ENCODE results near the gene KCNG2. TPM values are rescaled to one million over a fixed set of nuclear protein-coding genes. Genes with fewer than 3 reads are reported as not detected.

KCNG2 gene
- total RNA-seq, 1 donor from 2014 or later, result 0.51 TPM

GRCh38 chr18:79768745-79769144 lies 29.0 kb upstream of the KCNG2 start:
- no peak for DNase-seq (ENCODE audit: low spot score)

GRCh38 chr18:79769698-79770500 lies 27.8 kb upstream of the KCNG2 start:
- DNase-seq (ENCODE audit: low spot score), result peak; percentile 81

- peak; percentile 82 for DNase-seq (ENCODE audit: low spot score)
Observed at GRCh38 chr18:79770501-79770815, 27.3 kb upstream of the KCNG2 start.

DNA sequence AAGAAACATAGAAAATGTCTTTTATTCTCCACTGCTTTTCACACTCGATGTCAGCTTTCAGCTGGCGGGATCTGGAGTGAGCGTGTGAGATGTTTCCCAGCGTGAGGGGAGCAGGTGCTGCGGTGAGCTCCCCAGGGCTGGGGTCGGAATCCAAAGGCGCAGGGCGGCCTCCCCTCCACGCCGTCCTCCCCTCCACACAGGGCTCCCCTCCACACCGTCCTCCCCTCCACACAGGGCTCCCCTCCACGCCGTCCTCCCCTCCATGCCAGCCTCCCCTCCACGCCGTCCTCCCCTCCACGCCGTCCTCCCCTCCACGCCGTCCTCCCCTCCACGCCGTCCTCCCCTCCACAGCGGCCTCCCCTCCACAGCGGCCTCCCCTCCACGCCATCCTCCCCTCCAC lies 26.9 kb upstream of the KCNG2 start:
- no peak for DNase-seq (ENCODE audit: low spot score)

DNA sequence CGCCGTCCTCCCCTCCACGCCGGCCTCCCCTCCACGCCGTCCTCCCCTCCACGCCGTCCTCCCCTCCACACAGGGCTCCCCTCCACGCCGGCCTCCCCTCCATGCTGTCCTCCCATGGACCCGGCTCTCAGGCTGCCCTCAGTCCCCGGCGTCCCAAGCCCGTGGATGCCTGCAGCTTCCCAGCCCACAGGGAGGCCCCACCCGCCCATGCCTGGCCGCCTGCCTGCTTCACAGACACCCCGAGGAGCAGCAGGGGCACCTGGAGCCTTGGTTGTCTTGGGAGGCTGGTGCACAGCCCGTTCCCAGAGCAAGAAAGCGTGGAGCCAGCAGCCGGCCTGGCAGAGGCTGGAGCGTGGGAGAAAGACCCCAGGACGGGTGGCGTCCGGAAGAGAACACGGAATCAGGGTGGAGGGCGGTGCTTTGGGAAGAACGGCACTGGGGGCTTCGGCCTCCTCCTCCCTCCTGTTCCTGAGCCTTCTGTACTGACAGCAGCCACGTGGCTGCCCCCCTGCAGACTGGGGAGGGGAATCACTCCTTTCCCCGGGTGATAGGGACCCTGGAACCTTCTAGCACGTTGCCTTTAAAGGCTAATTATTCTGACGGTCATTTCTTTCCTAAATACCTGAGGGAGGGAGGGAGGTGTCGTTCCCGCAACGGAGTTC lies 26.2 kb upstream of the KCNG2 start:
- DNase-seq (ENCODE audit: low spot score), result peak; percentile 74

DNA sequence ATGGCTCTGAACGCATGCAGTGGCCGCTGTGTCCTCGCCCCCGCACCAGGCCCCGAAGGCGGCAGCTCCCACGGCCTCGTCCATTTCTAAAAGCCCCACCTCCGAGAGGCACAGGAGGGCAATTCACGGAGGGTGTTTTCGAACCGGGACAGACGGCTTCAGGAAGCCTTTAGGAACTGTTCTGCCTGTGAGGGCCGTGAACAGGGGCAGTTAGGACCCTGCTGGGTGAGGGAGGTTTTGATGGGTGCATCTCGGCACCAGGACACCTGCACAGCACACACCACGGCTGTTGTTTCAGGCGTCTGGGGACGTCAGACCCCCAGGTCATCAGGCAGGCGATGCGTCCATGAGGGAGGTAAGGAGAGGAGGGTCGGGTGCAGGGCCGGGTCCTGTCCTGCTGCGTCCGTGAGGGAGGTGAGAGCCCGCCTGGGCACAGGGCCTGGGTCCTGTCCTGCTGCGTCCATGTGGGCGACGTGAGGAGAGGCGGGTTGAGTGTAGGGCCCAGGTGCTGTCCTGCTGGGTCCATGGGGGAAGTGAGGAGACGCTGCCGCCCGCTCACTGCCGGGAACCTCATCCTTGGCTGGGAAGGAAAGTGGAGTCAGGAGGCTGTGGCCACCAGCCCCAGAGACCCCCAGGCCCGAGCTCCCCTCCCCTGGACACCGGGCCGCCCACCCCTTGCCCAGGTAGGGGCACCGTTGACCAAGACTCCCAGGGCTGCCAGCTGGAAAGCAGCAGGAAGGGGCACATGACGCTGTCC lies 25.5 kb upstream of the KCNG2 start:
- DNase-seq (ENCODE audit: low spot score), result peak; percentile 84

DNA sequence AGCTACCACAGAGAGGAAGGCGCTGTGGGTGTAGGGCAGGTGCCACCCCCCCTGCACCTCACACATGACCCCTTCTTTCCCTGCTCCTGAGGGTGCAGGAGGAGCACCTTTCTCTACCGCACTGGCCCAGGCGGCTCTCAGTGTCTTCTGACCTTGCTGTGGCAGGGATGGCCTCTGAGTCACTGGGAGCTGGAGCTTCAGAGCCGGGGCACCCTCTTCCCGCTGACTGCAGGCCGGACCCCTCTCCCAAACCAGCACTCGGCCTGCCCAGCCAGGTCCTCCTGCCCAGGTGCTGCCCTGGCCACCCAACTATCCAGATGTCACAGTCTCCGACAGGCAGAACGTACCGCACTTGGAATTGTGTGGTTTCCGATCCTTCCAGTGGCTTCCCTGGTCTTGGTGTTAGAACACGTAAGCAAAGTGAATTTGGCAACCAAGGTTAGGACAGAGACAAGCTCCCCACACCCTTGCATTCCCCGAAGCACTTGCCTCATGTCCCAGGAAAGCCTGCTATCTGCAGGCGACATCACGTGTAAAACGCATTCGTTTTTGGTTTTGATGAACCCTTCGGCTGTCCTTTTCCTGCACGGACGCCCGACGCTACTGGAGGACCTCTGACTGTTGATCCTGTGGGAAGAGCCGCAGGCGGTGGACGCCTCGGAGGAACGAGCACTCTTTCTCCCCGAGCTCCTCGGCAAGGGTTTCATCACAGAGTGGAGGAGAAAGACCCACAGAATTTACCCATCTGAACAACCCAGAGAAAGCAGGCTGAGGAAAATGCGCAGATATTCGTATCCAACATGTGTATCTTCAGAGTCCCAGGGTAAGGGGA lies 24.7 kb upstream of the KCNG2 start:
- DNase-seq (ENCODE audit: low spot score), result peak; percentile 73

DNA sequence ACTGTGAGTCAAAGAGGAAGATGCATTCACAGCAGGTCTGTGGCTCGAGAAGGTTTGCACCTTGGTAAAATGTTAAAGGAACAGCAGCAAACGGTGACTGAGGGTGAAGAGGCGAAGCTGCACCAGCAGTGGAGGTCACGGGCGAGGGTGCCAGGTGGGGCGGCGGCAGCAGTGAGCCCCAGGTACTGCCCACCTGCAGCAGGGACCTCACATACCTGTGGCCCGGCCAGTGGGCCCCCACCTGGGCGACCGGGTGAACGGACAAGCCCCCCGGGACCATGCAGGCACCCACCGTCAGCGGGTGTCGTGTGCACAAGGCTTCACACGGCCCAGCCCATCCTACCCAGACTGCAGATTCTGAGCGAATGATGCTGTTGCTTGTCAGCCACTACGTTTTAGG lies 23.6 kb upstream of the KCNG2 start:
- DNase-seq (ENCODE audit: low spot score), result peak; percentile 64

GRCh38 chr18:79775441-79776221 lies 22.1 kb upstream of the KCNG2 start:
- DNase-seq (ENCODE audit: low spot score), result no peak

GRCh38 chr18:79776674-79777073 lies 21.1 kb upstream of the KCNG2 start:
- DNase-seq (ENCODE audit: low spot score), result no peak

DNA sequence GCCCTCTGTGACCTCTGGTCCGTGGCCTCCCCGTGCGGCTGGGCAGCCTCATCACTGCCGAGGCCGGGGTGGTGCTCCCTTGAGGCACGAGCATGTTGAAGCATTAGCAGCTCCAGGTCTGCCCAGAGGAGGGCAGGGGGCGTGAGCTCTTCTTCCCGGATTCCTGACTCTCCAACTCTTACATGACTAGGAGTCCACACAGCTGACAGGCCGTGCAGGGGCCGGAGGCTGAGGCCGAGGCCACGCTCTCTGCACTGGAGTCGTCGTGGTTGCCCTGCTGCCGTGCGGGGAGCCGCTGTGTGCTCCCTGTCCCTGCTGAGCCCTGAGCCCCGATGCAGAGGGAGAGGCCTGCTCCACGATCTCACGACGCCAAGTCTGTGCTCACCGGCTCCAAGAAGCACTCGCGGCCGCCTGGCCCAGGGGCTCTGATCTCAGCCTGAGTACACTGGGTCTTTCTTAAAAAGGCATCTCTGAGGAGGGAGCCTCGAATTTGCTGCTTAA lies 19.4 kb upstream of the KCNG2 start:
- DNase-seq (ENCODE audit: low spot score), result peak; percentile 75

- DNase-seq (ENCODE audit: low spot score), result peak; percentile 80
Observed at GRCh38 chr18:79779021-79779699, 18.6 kb upstream of the KCNG2 start.

GRCh38 chr18:79779700-79780190 lies 18.0 kb upstream of the KCNG2 start:
- peak; percentile 71 for DNase-seq (ENCODE audit: low spot score)

DNA sequence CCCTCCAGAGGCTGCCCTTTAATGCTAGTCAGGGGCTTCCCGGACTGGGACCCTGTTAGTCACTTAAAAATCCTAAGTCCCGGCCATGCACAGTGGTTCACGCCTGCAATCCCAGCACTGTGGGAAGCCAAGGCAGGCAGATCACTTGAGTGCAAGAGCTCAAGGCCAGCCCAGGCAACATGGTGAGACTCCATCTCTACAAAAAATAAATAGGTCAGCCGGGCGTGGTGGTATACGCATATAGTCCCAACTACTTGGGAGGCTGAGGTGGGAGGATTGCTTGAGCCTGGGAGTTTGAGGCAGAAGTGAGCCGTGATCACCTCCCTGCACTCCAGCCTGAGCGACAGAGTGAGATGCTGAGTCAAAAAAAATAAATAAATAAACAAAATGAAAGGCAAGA lies 17.2 kb upstream of the KCNG2 start:
- DNase-seq (ENCODE audit: low spot score), result peak; percentile 67

- peak; percentile 78 for DNase-seq (ENCODE audit: low spot score)
Observed at GRCh38 chr18:79781331-79781941, 16.3 kb upstream of the KCNG2 start.

GRCh38 chr18:79782566-79783308 lies 15.0 kb upstream of the KCNG2 start:
- DNase-seq (ENCODE audit: low spot score), result peak; percentile 85

GRCh38 chr18:79784071-79784913 lies 13.4 kb upstream of the KCNG2 start:
- peak; percentile 72 for DNase-seq (ENCODE audit: low spot score)

Data from mesenteric fat pad (tissue), 1 donor.